HG02763 (cell line): ENCODE results near the gene ALAS1.
A peak's percentile ranks its signal among the peaks of the same experiment; 100 is the strongest.

Experiments used
- ATAC-seq: cut with Tn5 transposase; IDR thresholded peaks from one replicate; pipeline ENCODE4 v1.9.1; 2021; ENCODE audit warnings: mild to moderate bottlenecking, moderate library complexity; ENCODE audit not compliant: unreplicated experiment

ALAS1 gene

DNA sequence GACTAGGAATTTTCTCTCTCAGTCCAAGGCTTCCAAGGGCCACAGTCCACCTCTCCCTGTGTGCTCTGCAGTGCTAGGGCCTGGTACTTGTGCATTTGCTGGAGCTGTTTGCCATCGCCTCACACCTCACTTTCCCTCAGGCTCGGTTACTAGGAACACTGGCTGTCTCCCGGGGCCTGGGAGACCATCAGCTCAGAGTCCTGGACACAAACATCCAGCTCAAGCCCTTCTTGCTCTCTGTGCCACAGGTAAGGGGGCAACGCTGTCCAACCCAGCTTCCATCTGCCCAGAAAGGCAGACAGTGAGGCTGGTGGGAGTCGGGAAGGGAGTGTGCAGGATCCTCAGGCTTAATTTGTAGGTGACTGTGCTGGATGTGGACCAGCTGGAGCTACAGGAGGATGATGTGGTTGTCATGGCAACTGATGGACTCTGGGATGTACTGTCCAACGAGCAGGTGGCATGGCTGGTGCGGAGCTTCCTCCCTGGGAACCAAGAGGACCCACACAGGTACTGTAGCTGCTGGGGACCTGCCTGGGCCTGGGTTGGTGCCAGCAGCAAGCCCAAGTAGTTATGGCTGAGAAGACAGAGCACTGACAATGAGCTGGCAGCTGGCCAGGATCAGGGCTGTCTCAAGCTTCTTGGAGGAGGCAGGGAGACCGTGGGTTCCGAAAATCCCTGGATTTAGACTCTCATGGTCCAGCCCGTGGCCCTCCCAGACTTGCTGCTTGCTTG lies 51.0 kb downstream of the ALAS1 start:
- no peak for ATAC-seq

DNA sequence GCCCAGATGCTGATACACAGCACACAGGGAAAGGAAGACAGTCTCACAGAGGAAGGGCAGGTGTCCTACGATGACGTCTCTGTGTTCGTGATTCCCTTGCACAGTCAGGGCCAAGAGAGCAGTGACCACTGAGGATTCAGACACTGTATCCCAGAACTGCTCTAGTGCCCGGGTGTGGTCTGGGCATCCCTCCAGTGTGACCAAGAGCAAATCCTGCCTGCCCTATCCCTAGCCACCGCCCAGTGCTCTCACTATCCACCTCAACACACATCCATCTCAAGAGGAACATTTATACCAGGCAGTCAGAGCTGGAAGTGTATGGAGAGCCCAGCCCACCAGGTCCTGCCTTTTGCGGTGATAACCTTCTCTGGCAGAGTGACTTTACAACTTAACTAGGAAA lies 51.7 kb downstream of the ALAS1 start:
- ATAC-seq = no peak

- no peak for ATAC-seq
Measured at GRCh38 chr3:52250122-52250521, 52.2 kb downstream of the ALAS1 start.

DNA sequence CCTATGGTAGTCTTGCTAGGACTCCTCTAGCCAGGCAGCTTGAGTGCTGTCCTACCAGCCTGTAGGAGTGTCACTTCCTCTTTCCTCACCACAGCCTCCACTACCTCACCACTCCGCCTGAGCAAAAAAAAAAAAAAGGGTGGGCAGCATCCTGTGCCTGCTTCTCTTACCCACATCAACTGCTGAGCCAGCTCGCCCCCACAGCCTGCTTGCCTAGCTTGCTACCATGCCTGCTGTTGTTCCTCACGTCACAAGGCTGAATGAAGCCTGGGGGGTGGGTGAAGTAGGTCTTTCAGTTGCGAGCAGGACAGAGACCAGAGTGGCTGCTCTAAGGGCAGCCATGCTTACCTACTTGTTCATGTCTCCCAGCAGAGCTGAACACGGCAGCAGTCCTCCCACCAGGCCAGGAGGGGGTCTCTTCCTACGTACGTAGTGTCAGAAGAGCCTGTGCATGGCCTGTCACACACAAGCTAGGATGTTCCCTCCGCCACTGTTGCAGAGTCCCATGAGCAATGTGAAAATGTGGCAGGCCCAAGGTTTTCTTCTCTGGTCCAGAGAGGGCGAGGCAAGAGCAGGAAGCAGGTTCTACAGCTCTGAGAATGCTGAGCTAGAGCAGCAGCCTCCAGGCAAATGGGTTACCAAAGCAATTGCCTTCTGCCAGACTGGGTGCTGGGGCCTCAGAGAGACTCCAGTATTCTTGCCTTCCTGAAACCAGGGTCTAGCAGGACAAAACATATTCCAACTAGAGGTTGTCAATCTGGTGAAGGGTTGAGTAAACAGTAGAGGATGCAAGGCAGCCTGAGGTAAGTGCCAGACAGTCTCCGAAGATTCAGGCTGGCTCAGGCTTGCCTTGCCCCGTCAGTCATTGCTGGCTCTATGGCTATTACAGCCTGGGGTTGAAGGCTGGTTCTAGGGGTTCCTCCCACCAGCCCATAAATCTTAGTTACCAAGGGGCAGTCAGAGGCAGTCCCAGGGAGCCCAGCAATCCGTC lies 55.6 kb downstream of the ALAS1 start:
- peak; percentile 87 for ATAC-seq

GRCh38 chr3:52254608-52255007 lies 56.6 kb downstream of the ALAS1 start:
- no peak for ATAC-seq

DNA sequence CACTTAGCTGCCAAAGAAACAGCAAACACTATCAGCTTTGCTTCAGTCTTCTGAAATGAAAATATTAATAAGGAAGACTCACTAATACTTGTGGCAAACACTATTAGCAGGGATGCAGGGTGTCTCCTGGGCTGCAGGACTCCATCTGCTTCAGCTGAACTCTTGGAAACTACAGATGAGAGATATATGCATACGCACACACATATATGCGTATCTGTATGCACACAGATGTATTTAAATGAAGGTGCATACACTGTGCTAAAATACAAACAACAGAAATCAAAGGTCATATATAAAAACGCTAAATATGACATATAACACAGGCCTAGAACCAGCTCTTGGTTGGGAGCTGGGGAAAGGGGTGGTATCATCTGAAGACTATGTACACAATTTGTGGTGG lies 58.2 kb downstream of the ALAS1 start:
- ATAC-seq = no peak

DNA sequence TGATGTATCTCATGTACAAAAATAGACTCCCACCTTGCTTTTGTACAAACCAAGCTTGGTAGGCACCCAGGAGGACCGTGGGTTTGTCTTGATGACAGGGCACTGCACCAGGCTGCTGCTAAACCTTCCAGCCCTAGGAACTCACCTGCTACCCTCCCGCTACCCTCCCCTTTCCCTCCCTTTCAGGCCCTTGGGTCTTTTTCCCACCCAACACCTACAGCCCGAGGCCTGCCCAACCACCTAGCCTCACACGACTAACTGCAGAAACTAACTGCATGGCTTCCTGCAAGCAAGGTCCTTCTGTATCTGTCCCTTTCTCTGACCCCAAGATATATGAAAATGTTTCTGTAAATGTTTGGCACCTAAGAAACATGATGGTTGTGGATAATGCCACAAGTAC lies 58.7 kb downstream of the ALAS1 start:
- no peak for ATAC-seq

DNA sequence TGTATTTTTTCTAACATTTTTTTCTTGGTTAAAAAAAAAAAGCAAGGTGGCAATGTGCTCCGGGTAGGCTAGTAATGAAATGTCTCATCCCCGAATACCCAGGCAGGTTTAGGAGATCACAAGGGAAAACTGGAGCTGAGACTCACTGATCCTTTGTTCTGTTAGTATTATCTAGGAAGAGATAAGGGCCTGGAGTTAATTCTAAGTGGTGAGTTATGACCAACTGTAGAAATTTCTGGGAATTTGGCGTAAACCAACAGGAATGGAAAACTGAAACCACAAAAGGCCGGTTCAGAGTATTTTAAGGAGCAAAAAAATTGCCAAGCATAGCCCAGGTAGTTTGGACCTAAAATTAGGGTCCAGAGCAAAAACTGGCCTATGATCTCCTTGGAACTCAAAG lies 60.0 kb downstream of the ALAS1 start:
- ATAC-seq = no peak

DNA sequence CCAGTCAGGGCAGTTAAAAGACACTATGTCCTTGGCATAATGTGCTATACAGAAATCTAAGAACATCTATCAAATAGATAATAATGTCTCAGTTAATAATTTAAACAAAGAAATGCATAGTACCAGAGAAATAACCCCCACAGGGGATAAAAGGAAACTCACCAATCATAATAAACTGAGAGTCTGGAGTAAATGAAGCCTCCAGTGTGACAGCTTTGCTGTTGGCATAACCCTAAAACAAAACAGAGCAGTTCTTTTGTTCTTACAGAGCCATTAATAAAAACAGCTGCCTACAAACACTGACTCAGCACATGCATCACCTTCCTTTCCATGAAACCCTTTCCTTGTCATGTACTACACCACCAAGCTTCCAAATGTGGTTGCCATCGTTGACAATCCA lies 61.1 kb downstream of the ALAS1 start:
- no peak for ATAC-seq

- ATAC-seq = no peak
Measured at GRCh38 chr3:52259448-52259847, 61.5 kb downstream of the ALAS1 start.

- no peak for ATAC-seq
Measured at GRCh38 chr3:52262447-52262846, 64.5 kb downstream of the ALAS1 start.
